KMS-11 (cell line): ENCODE measurements around the gene TADA3.

Experiments
- H2AFZ ChIP-seq: fragments of 200-600 bp; sonication (generic); 2 replicates; pipeline ENCODE4 v1.6.1; 2016; ENCODE audit warnings: antibody characterized with exemption, mixed run types, low read depth
- H3K27ac ChIP-seq: fragments of 200-600 bp; sonication (generic); 2 replicates; pipeline ENCODE4 v1.6.1; 2016; ENCODE audit warnings: mild to moderate bottlenecking, mixed run types
- H3K27me3 ChIP-seq: fragments of 200-600 bp; sonication (generic); 2 replicates; pipeline ENCODE4 v1.6.1; 2017; ENCODE audit warnings: mild to moderate bottlenecking, low read depth, mixed run types, moderate library complexity; ENCODE audit not compliant: insufficient read depth
- H3K36me3 ChIP-seq: fragments of 200-600 bp; sonication (generic); 2 replicates; pipeline ENCODE4 v1.6.1; 2017; ENCODE audit warnings: mild to moderate bottlenecking, mixed run types; ENCODE audit not compliant: insufficient read depth
- H3K4me1 ChIP-seq: fragments of 200-600 bp; sonication (generic); 2 replicates; pipeline ENCODE4 v1.6.1; 2016; ENCODE audit warnings: mild to moderate bottlenecking, low read depth, mixed run types; ENCODE audit not compliant: poor library complexity, severe bottlenecking
- H3K4me2 ChIP-seq: fragments of 200-600 bp; sonication (generic); 2 replicates; pipeline ENCODE4 v1.7.0; 2016; ENCODE audit warnings: mild to moderate bottlenecking, mixed run types
- H3K4me3 ChIP-seq: fragments of 200-600 bp; sonication (generic); IDR thresholded peaks from 2 replicates; pipeline ENCODE4 v1.6.1; 2017; ENCODE audit warnings: low read depth, low read length, mixed read lengths; ENCODE audit not compliant: insufficient read depth
- H3K79me2 ChIP-seq: fragments of 200-600 bp; sonication (generic); 2 replicates; pipeline ENCODE4 v1.6.1; 2016; ENCODE audit warnings: low read depth, mixed run types; ENCODE audit not compliant: insufficient read depth
- H3K9ac ChIP-seq: fragments of 200-600 bp; sonication (generic); 2 replicates; pipeline ENCODE4 v1.6.1; 2016; ENCODE audit warnings: mild to moderate bottlenecking, mixed run types
- H4K20me1 ChIP-seq: fragments of 200-600 bp; sonication (generic); 2 replicates; pipeline ENCODE4 v1.6.1; 2016; ENCODE audit warnings: mild to moderate bottlenecking, mixed run types; ENCODE audit not compliant: insufficient read depth
- CTCF ChIP-seq: fragments of 200-600 bp; sonication (generic); conservative IDR thresholded peaks from 2 replicates; pipeline ENCODE4 v1.6.1; 2017; ENCODE audit warnings: low read depth, mild to moderate bottlenecking, antibody characterized with exemption, low read length, moderate library complexity, mixed read lengths

The TADA3 gene

GRCh38 chr3:9779721-9780457, 12.4 kb downstream of the TADA3 start:
- H2AFZ ChIP-seq = no peak overlapping the region
- no peaks in the 10 kb centered on the region for H3K79me2 ChIP-seq
- H3K4me1 ChIP-seq = peaks cover 20% of the 10 kb centered on the region
- peak overlapping the region; percentile 8; the same call in 1 of the 2 replicates for H3K9ac ChIP-seq
- no peaks in the 10 kb centered on the region for H3K27me3 ChIP-seq
- peak overlapping the region; percentile 37; the same call in 1 of the 2 replicates for H3K27ac ChIP-seq
- H4K20me1 ChIP-seq = no peaks in the 10 kb centered on the region
- H3K4me3 ChIP-seq = no peak overlapping the region
- TF ChIP-seq CTCF = no peak
- H3K4me2 ChIP-seq = peak overlapping the region; percentile 77
- H3K36me3 ChIP-seq = no peaks in the 10 kb centered on the region

GRCh38 chr3:9779075-9779593, 13.1 kb downstream of the TADA3 start:
- Histone ChIP-seq H3K4me3 (no peak overlapping the region), H3K9ac (no peak overlapping the region), H3K27ac (no peak overlapping the region), H2AFZ (no peak overlapping the region), H3K27me3 (no peaks in the 10 kb centered on the region), H4K20me1 (no peaks in the 10 kb centered on the region), H3K79me2 (no peaks in the 10 kb centered on the region), H3K36me3 (no peaks in the 10 kb centered on the region), H3K4me2 (no peak overlapping the region), H3K4me1 (peaks cover 20% of the 10 kb centered on the region)
- TF ChIP-seq CTCF = no peak

GRCh38 chr3:9778143-9779074, 13.9 kb downstream of the TADA3 start:
- Histone ChIP-seq H2AFZ (no peak overlapping the region), H3K27me3 (no peaks in the 10 kb centered on the region), H3K4me2 (no peak overlapping the region), H3K36me3 (no peaks in the 10 kb centered on the region), H4K20me1 (no peaks in the 10 kb centered on the region), H3K79me2 (no peaks in the 10 kb centered on the region), H3K9ac (no peak overlapping the region), H3K4me1 (peaks cover 20% of the 10 kb centered on the region), H3K27ac (no peak overlapping the region), H3K4me3 (no peak overlapping the region)
- no peak for TF ChIP-seq CTCF

GRCh38 chr3:9777694-9778021, 14.6 kb downstream of the TADA3 start:
- TF ChIP-seq CTCF = no peak
- Histone ChIP-seq H3K9ac (no peak overlapping the region), H3K4me2 (no peak overlapping the region)

More at GRCh38 chr3:9777694-9778021, 14.6 kb downstream of the TADA3 start:
- Histone ChIP-seq H3K27me3 (no peaks in the 10 kb centered on the region), H3K36me3 (no peaks in the 10 kb centered on the region), H3K4me1 (peaks cover 20% of the 10 kb centered on the region), H3K4me3 (no peak overlapping the region), H4K20me1 (no peaks in the 10 kb centered on the region), H3K79me2 (no peaks in the 10 kb centered on the region), H2AFZ (no peak overlapping the region), H3K27ac (no peak overlapping the region)
